CD4-positive, alpha-beta T cell treated with Interleukin-1 beta for 1 hour (primary cell): ENCODE results near the gene KLK5.
"Not testable (repeated sequence)": the region's sequence is repeated elsewhere in the genome, so short reads cannot be mapped to it uniquely, and the experiment has no call there.

Source experiments
- DNase-seq, 2 donors: peaks; one replicate each; pipeline ENCODE4 v3.0.0-alpha.2; 2020 to 2022

The KLK5 gene

GRCh38 chr19:50921426-50922316 is 31.2 kb downstream of the KLK5 start:
- DNase-seq: no peak

GRCh38 chr19:50916069-50916468 is 36.8 kb downstream of the KLK5 start:
- DNase-seq: no peak

- no peak for DNase-seq
These were observed 39.8 kb downstream of the KLK5 start for GRCh38 chr19:50912727-50913716.

DNA sequence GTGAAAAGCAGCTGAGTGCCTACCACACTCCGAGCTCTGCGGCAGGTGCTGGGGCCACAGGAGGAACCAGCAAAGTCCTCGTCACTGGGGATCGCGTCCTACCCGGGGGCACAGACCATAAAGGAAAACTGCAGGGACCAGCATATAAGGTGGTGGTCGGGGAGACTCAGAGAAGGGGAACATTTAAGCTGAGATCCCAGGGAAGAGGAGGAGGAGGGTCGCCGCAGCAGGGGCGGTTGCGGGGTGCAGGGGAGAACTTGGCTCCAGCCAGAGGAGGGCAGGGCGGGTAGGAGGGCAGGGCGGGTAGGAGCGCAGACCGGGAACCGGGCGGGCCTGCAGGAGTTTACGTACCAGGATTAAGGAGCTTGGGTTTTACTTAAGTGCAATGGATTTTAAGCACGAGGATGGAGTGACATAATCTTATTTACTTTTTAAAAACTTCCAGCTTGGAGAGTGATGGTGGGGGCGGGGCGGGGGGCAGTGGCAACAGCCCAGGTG is 40.7 kb downstream of the KLK5 start:
- no peak for DNase-seq

GRCh38 chr19:50911206-50912101 is 41.4 kb downstream of the KLK5 start, which contains the start of gene KLK4:
KLK4 (minus strand) TSS chr19:50911395; CDS start chr19:50910738, 657 bp downstream.
- DNase-seq: no peak

GRCh38 chr19:50910722-50911121 is 42.1 kb downstream of the KLK5 start:
- no peak for DNase-seq

DNA sequence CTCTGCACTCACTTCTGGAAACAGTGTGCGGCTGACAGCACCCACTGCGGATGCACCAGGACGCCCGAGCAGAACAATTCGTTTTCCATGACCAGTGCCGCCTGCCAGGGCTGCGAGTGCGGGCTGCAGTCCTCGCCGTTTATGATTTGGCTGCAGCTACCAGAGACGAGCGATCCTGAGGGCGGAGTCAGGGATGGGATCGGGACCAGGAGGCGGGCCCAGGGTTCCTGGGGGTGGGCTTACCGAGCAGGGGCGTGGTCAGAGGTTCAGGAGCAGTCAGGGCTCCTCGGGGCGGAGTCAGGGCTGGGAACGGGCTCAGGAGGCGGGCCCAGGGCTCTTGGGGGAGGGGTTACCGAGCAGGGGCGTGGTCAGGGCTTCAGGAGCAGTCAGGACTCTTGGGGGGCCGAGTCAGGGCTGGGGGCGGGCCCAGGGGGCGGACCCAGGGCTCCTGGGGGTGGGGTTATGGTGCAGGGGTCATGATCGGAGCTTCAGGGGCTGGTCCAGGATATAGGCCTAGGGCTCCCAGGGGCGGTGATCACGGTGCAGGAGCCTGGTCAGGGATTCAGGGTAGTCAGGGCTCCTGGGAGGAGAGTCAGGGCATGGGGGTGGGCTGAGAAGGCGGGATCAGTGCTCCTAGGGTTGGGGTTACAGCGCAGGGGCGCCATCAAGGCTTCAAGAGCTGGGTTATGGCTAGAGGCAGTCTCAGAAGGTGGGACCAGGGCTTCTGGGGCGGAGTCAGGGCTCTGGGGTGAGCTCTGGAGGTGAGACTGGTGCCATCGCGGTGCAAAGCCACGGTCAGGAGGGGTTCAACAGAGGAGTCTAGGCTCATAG is 43.4 kb downstream of the KLK5 start:
- DNase-seq: peak in 1 of 2 donors; percentile 18

DNA sequence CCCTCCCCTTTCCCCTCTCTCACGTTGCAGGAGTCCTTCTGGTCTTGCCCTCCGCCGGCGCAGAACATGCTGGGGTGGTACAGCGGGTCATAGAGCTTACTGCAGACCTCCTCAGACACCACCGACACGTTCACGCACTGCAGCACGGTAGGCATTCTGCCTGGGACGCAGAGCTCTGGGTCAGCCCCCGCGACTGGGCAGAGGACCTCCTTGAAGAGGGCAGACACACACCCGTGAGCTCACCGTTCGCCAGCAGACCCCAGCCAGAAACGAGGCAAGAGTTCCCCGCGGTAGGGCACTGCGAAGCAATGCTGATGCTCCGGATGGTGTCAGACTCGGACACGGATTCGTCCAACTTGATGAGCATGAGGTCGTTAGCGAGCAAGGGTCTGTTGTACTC is 44.5 kb downstream of the KLK5 start:
- DNase-seq: no peak

GRCh38 chr19:50906217-50906616 is 46.6 kb downstream of the KLK5 start:
- no peak for DNase-seq

GRCh38 chr19:50902640-50903039 is 50.2 kb downstream of the KLK5 start:
- DNase-seq: no peak

GRCh38 chr19:50899569-50899968 is 53.3 kb downstream of the KLK5 start:
- DNase-seq: no peak

DNA sequence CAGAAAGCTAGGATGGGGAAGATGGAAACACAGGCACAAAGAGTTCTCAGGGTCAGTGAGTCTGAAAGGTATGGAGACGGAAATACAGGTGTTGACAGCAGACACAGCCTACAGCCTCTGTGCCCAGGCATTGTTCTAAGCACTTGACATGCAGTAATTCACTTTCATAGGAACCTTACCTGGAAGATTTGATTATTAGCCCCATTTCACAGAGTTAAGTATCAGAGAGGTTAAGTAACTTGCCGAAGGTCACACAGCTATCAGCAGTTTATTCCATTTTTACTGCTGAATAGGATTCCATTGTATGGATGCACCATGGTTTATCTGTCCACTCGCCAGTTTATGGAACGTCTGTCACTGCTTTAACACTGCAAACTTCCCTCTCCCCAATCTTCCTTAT is 54.8 kb downstream of the KLK5 start:
- no peak for DNase-seq

GRCh38 chr19:50897612-50898011 is 55.2 kb downstream of the KLK5 start:
- no peak for DNase-seq

DNA sequence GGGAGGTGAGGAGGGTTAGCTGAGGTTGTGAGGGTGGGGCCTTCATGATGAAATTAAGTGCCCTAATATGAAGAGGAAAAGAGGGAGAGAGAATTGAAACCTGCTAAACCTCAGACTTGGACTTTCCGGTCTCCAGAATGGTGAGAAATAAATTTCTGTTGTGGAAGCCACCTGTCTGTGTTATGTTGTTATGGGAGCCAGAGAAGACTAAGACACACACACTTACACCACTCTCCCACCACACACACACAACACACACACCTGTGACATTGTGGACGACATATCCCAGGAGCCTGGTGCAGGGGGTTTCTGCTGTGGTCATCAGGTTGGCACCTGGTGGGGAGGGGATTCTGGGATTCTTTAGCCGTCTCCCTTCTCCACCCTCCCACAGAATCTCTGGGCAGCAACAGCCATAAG is 55.6 kb downstream of the KLK5 start:
- DNase-seq: no peak

- DNase-seq: peak in 1 of 2 donors; percentile 52
These were observed 56.1 kb downstream of the KLK5 start for GRCh38 chr19:50896591-50897190.

- not testable (repeated sequence) for DNase-seq
These were observed 56.7 kb downstream of the KLK5 start for GRCh38 chr19:50896089-50896590.

- no peak for DNase-seq
These were observed 58.1 kb downstream of the KLK5 start for GRCh38 chr19:50894478-50895356.
